ENCODE measurements around the gene ZBTB17.

The ZBTB17 gene

GRCh38 chr1:15959827-15960446, 16.0 kb downstream of the ZBTB17 start:
- no peak overlapping the region for H3K4me3 ChIP-seq (ENCODE audit: control insufficient read depth, low read depth, low read length)
- DNase-seq (ENCODE audit: low read depth), result no peak
- no peak for TF ChIP-seq CTCF (conservative IDR thresholded peaks at IDR 0.05; ENCODE audit: control insufficient read depth, insufficient read depth, low read depth, low read length)

GRCh38 chr1:15959424-15959823, 16.5 kb downstream of the ZBTB17 start:
- TF ChIP-seq CTCF (conservative IDR thresholded peaks at IDR 0.05; ENCODE audit: control insufficient read depth, insufficient read depth, low read depth, low read length), result no peak
- DNase-seq (ENCODE audit: low read depth), result no peak
- H3K4me3 ChIP-seq (ENCODE audit: control insufficient read depth, low read depth, low read length), result no peak overlapping the region

GRCh38 chr1:15958793-15959192, 17.1 kb downstream of the ZBTB17 start:
- TF ChIP-seq CTCF (conservative IDR thresholded peaks at IDR 0.05; ENCODE audit: control insufficient read depth, insufficient read depth, low read depth, low read length), result no peak
- DNase-seq (ENCODE audit: low read depth), result no peak
- no peak overlapping the region for H3K4me3 ChIP-seq (ENCODE audit: control insufficient read depth, low read depth, low read length)

GRCh38 chr1:15958111-15958510, 17.8 kb downstream of the ZBTB17 start:
- DNase-seq (ENCODE audit: low read depth), result no peak
- TF ChIP-seq CTCF (conservative IDR thresholded peaks at IDR 0.05; ENCODE audit: control insufficient read depth, insufficient read depth, low read depth, low read length), result no peak
- no peak overlapping the region for H3K4me3 ChIP-seq (ENCODE audit: control insufficient read depth, low read depth, low read length)

- TF ChIP-seq CTCF (conservative IDR thresholded peaks at IDR 0.05; ENCODE audit: control insufficient read depth, insufficient read depth, low read depth, low read length), result peak; percentile 30
- no peak overlapping the region for H3K4me3 ChIP-seq (ENCODE audit: control insufficient read depth, low read depth, low read length)
- DNase-seq (ENCODE audit: low read depth), result no peak
Observed at GRCh38 chr1:15957221-15958095, 18.4 kb downstream of the ZBTB17 start.

GRCh38 chr1:15956150-15956549, 19.8 kb downstream of the ZBTB17 start:
- TF ChIP-seq CTCF (conservative IDR thresholded peaks at IDR 0.05; ENCODE audit: control insufficient read depth, insufficient read depth, low read depth, low read length), result no peak
- peak; percentile 43 for DNase-seq (ENCODE audit: low read depth)

More at GRCh38 chr1:15956150-15956549, 19.8 kb downstream of the ZBTB17 start:
- no peak overlapping the region for H3K4me3 ChIP-seq (ENCODE audit: control insufficient read depth, low read depth, low read length)

All from fibroblast of mammary gland (primary cell).